ENCODE measurements around the gene BAZ2A.

BAZ2A gene

DNA sequence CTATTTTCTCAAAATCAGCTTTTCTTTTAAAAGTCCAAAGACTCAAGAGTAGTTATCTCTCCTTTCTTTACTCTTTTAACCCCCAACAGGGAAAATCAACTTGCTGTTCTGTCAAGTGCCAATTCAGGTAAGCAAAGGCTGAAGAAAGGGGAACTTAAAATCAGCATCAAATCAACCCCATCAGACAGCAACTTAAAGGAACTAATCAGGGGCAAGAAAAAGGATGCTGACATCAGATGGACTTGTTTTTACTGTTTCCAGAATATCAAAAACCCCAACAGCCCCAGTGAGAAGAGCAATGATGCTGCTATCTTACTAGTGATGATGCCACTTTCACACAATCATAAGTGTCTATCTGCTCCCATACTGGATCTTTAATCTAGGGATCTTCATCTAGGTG is 3.4 kb downstream of the BAZ2A start:
- TF ChIP-seq TAF1 (IDR thresholded peaks at IDR 0.05; ENCODE audit: low read depth) (no peak), EP300 (IDR thresholded peaks at IDR 0.05; ENCODE audit: borderline replicate concordance) (no peak), FOXM1 (IDR thresholded peaks at IDR 0.05; ENCODE audit: borderline replicate concordance, low read depth) (no peak), YY1 (IDR thresholded peaks at IDR 0.05; ENCODE audit: low read depth) (no peak), TCF12 (IDR thresholded peaks at IDR 0.05; ENCODE audit: low read depth) (no peak), EGR1 (IDR thresholded peaks at IDR 0.05) (no peak), CREB1 (IDR thresholded peaks at IDR 0.05; ENCODE audit: low read depth) (no peak), RAD21 (IDR thresholded peaks at IDR 0.05; ENCODE audit: low read depth) (no peak), CEBPB (IDR thresholded peaks at IDR 0.05) (no peak), ZBTB7A (IDR thresholded peaks at IDR 0.05; ENCODE audit: low read depth) (no peak), TEAD4 (IDR thresholded peaks at IDR 0.05) (no peak), NFIC (IDR thresholded peaks at IDR 0.05) (no peak)
- TF ChIP-seq, protein P1, sequence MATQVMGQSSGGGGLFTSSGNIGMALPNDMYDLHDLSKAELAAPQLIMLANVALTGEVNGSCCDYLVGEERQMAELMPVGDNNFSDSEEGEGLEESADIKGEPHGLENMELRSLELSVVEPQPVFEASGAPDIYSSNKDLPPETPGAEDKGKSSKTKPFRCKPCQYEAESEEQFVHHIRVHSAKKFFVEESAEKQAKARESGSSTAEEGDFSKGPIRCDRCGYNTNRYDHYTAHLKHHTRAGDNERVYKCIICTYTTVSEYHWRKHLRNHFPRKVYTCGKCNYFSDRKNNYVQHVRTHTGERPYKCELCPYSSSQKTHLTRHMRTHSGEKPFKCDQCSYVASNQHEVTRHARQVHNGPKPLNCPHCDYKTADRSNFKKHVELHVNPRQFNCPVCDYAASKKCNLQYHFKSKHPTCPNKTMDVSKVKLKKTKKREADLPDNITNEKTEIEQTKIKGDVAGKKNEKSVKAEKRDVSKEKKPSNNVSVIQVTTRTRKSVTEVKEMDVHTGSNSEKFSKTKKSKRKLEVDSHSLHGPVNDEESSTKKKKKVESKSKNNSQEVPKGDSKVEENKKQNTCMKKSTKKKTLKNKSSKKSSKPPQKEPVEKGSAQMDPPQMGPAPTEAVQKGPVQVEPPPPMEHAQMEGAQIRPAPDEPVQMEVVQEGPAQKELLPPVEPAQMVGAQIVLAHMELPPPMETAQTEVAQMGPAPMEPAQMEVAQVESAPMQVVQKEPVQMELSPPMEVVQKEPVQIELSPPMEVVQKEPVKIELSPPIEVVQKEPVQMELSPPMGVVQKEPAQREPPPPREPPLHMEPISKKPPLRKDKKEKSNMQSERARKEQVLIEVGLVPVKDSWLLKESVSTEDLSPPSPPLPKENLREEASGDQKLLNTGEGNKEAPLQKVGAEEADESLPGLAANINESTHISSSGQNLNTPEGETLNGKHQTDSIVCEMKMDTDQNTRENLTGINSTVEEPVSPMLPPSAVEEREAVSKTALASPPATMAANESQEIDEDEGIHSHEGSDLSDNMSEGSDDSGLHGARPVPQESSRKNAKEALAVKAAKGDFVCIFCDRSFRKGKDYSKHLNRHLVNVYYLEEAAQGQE (IDR thresholded peaks at IDR 0.05; ENCODE audit: low read depth), result no peak
- TF ChIP-seq, protein P2, sequence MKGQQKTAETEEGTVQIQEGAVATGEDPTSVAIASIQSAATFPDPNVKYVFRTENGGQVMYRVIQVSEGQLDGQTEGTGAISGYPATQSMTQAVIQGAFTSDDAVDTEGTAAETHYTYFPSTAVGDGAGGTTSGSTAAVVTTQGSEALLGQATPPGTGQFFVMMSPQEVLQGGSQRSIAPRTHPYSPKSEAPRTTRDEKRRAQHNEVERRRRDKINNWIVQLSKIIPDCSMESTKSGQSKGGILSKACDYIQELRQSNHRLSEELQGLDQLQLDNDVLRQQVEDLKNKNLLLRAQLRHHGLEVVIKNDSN (IDR thresholded peaks at IDR 0.05), result no peak
- TF ChIP-seq, protein P3, sequence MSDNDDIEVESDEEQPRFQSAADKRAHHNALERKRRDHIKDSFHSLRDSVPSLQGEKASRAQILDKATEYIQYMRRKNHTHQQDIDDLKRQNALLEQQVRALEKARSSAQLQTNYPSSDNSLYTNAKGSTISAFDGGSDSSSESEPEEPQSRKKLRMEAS (IDR thresholded peaks at IDR 0.05), result no peak

DNA sequence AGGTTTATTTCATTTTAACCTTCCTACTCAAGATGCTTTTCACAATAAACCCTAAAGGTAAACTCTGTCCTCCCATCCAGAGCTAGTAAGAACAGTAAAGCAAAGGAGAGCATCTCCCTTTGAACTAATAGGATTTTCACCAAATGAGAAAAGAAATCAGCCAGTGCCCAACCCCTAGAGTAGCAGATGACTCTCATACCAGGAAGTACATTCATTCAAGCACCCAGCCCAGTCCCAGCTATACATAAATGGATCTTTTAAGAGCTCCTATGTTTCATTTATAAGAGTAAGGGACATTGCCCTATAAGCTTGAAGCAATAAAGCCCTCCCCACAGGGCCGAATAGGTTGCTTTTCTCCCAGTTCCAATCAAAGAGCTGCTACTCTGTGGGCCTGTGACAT is 7.6 kb downstream of the BAZ2A start:
- no peak for TF ChIP-seq RAD21 (IDR thresholded peaks at IDR 0.05; ENCODE audit: low read depth)
- TF ChIP-seq YY1 (IDR thresholded peaks at IDR 0.05; ENCODE audit: low read depth), result no peak
- TF ChIP-seq NFIC (IDR thresholded peaks at IDR 0.05), result no peak
- no peak for TF ChIP-seq TEAD4 (IDR thresholded peaks at IDR 0.05)
- TF ChIP-seq, protein P3 (IDR thresholded peaks at IDR 0.05), result no peak
- no peak for TF ChIP-seq FOXM1 (IDR thresholded peaks at IDR 0.05; ENCODE audit: borderline replicate concordance, low read depth)
- no peak for TF ChIP-seq CREB1 (IDR thresholded peaks at IDR 0.05; ENCODE audit: low read depth)
- no peak for TF ChIP-seq EP300 (IDR thresholded peaks at IDR 0.05; ENCODE audit: borderline replicate concordance)
- no peak for TF ChIP-seq EGR1 (IDR thresholded peaks at IDR 0.05)
- TF ChIP-seq, protein P1 (IDR thresholded peaks at IDR 0.05; ENCODE audit: low read depth), result no peak
- no peak for TF ChIP-seq TCF12 (IDR thresholded peaks at IDR 0.05; ENCODE audit: low read depth)
- no peak for TF ChIP-seq CEBPB (IDR thresholded peaks at IDR 0.05)
- TF ChIP-seq, protein P2 (IDR thresholded peaks at IDR 0.05), result no peak
- TF ChIP-seq TAF1 (IDR thresholded peaks at IDR 0.05; ENCODE audit: low read depth), result no peak
- TF ChIP-seq ZBTB7A (IDR thresholded peaks at IDR 0.05; ENCODE audit: low read depth), result no peak

DNA sequence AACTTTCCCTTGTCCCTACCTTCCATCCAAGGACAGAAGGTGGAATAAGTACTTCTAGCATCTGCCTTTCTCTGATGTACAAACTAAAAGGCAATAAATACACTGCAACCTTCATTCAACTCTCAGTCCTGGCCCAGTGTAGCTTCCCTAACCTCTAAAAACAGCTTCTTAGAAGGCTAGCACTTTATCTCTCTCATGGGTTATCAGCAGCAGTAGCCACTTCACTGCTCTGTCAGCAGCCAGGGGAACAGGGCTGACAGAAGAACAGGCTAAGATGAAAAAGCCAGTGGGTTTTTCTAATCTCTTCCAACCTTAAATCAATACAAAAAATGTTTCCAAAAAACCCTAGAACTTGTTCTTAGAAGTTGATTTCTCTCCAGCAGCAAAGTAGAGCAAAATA is 13.2 kb downstream of the BAZ2A start:
- TF ChIP-seq CREB1 (IDR thresholded peaks at IDR 0.05; ENCODE audit: low read depth), result no peak
- no peak for TF ChIP-seq TCF12 (IDR thresholded peaks at IDR 0.05; ENCODE audit: low read depth)
- TF ChIP-seq, protein P2 (IDR thresholded peaks at IDR 0.05), result no peak
- no peak for TF ChIP-seq NFIC (IDR thresholded peaks at IDR 0.05)
- no peak for TF ChIP-seq ZBTB7A (IDR thresholded peaks at IDR 0.05; ENCODE audit: low read depth)
- no peak for TF ChIP-seq YY1 (IDR thresholded peaks at IDR 0.05; ENCODE audit: low read depth)
- no peak for TF ChIP-seq TAF1 (IDR thresholded peaks at IDR 0.05; ENCODE audit: low read depth)
- no peak for TF ChIP-seq RAD21 (IDR thresholded peaks at IDR 0.05; ENCODE audit: low read depth)
- no peak for TF ChIP-seq CEBPB (IDR thresholded peaks at IDR 0.05)
- TF ChIP-seq, protein P1 (IDR thresholded peaks at IDR 0.05; ENCODE audit: low read depth), result no peak
- TF ChIP-seq FOXM1 (IDR thresholded peaks at IDR 0.05; ENCODE audit: borderline replicate concordance, low read depth), result no peak
- no peak for TF ChIP-seq EGR1 (IDR thresholded peaks at IDR 0.05)
- no peak for TF ChIP-seq TEAD4 (IDR thresholded peaks at IDR 0.05)
- TF ChIP-seq EP300 (IDR thresholded peaks at IDR 0.05; ENCODE audit: borderline replicate concordance), result no peak

DNA sequence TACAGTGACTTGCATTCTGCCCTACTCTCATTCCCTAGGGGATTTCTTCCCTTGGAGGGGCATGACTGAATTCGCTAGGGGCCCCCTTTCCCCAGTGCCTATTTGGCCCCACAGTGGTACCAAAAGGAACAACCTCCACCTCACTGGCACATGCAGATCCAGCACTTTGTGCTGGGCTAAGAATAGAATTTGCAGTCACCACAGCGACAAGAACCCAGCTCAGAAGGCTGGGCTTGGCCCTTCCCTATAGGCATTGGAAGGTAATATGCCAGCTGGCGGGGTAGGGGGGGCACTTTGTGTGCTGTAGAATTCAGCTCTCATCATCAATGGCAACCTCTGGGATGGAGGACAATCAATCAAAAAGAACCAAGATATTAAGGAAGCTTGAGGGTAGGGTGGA is 13.9 kb downstream of the BAZ2A start:
- TF ChIP-seq CREB1 (IDR thresholded peaks at IDR 0.05; ENCODE audit: low read depth) (no peak), YY1 (IDR thresholded peaks at IDR 0.05; ENCODE audit: low read depth) (no peak), TEAD4 (IDR thresholded peaks at IDR 0.05) (no peak), EGR1 (IDR thresholded peaks at IDR 0.05) (no peak)
- TF ChIP-seq, protein P2 (IDR thresholded peaks at IDR 0.05), result no peak

All from Ishikawa (cell line).